A549 (cell line): ENCODE results near the gene CSMD2.

Experiments
- CTCF ChIP-seq: fragments of >200 bp; sonication (Bioruptor Twin); formaldehyde crosslinking; IDR thresholded peaks from 3 replicates; pipeline ENCODE4 v1.5.1; 2016
- HOXA7 ChIP-seq: fragments of 250-450 bp; sonication (Bioruptor Pico); IDR thresholded peaks from 2 replicates; pipeline ENCODE4 v1.5.0; 2020; ENCODE audit warnings: mild to moderate bottlenecking, moderate library complexity
- RCOR1 ChIP-seq: fragments of 150-350 bp; IDR thresholded peaks from 2 replicates; pipeline ENCODE4 v1.6.1; 2014; ENCODE audit warnings: antibody characterized with exemption, low read length, low read depth
- TP53 ChIP-seq: fragments of 250-450 bp; sonication (Bioruptor Pico); IDR thresholded peaks from 2 replicates; pipeline ENCODE4 v1.5.0; 2021; ENCODE audit warnings: mild to moderate bottlenecking, moderate library complexity
- TF ChIP-seq, protein P1 (sequence below): IDR thresholded peaks from 2 replicates; pipeline ENCODE4 v1.6.1; 2012
- TF ChIP-seq, protein P2 (sequence below): fragments of 450-650 bp; IDR thresholded peaks from 2 replicates; pipeline ENCODE4 v1.6.1; 2014; ENCODE audit warnings: antibody characterized with exemption

DNA sequence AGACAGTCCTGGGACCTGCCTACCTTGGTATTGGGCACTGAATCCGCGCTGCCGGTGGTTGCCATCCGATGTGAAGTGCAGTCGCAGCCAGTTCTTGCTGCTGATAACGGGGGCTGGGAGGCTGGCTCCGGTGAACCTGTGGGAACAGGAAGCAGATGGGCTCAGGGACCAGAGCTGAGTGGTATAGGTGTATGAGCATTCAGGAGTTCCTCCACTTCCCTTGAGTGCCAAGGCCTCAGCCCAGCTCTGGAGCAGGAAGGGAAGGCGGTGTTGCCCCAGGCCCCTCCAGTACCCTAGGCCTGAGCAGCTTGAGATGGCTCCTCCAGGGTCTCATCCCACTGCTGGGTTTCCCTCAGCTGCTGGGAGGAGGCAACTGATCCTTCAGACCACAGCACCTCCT is 318.2 kb downstream of the CSMD2 start:
- TF ChIP-seq CTCF (no peak), TP53 (CRISPR knock-in tag) (no peak), RCOR1 (no peak), HOXA7 (CRISPR knock-in tag) (no peak)
- TF ChIP-seq, protein P1, sequence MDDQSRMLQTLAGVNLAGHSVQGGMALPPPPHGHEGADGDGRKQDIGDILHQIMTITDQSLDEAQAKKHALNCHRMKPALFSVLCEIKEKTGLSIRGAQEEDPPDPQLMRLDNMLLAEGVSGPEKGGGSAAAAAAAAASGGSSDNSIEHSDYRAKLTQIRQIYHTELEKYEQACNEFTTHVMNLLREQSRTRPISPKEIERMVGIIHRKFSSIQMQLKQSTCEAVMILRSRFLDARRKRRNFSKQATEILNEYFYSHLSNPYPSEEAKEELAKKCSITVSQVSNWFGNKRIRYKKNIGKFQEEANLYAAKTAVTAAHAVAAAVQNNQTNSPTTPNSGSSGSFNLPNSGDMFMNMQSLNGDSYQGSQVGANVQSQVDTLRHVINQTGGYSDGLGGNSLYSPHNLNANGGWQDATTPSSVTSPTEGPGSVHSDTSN: no peak
- TF ChIP-seq, protein P2, sequence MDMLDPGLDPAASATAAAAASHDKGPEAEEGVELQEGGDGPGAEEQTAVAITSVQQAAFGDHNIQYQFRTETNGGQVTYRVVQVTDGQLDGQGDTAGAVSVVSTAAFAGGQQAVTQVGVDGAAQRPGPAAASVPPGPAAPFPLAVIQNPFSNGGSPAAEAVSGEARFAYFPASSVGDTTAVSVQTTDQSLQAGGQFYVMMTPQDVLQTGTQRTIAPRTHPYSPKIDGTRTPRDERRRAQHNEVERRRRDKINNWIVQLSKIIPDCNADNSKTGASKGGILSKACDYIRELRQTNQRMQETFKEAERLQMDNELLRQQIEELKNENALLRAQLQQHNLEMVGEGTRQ: no peak
